DOHH2 (cell line): Measurements from ENCODE around the gene UVRAG.

Experiments
- H3F3A ChIP-seq: fragments of 200-600 bp; sonication (generic), shearing (Covaris generic); 2 replicates; pipeline ENCODE4 v1.6.0; 2016; ENCODE audit warnings: antibody characterized with exemption, mild to moderate bottlenecking; ENCODE audit not compliant: control insufficient read depth, insufficient read depth
- H3K27ac ChIP-seq: fragments of 200-600 bp; sonication (generic); 2 replicates; pipeline ENCODE4 v1.5.1; 2014; ENCODE audit warnings: low read depth, mild to moderate bottlenecking, low read length, moderate library complexity
- H3K27me3 ChIP-seq: fragments of 200-600 bp; sonication (generic); 2 replicates; pipeline ENCODE4 v1.6.1; 2014; ENCODE audit warnings: mild to moderate bottlenecking, low read length, mixed read lengths; ENCODE audit not compliant: control insufficient read depth
- H3K36me3 ChIP-seq: fragments of 200-600 bp; sonication (generic); 2 replicates; pipeline ENCODE4 v1.6.1; 2014; ENCODE audit warnings: mild to moderate bottlenecking, low read length, moderate library complexity, mixed read lengths; ENCODE audit not compliant: control insufficient read depth
- H3K4me1 ChIP-seq: fragments of 200-600 bp; sonication (generic); 2 replicates; pipeline ENCODE4 v1.6.1; 2014; ENCODE audit warnings: mild to moderate bottlenecking, low read length, mixed read lengths; ENCODE audit not compliant: control insufficient read depth
- H3K4me2 ChIP-seq: fragments of 200-600 bp; sonication (generic); 2 replicates; pipeline ENCODE4 v1.6.0; 2014; ENCODE audit warnings: mild to moderate bottlenecking, low read length, moderate library complexity
- H3K4me3 ChIP-seq: fragments of 200-600 bp; sonication (generic); 2 replicates; pipeline ENCODE4 v1.5.1; 2014; ENCODE audit warnings: mild to moderate bottlenecking, low read length, mixed read lengths
- H3K79me2 ChIP-seq: fragments of 200-600 bp; sonication (generic); 2 replicates; pipeline ENCODE4 v1.6.1; 2014; ENCODE audit warnings: mild to moderate bottlenecking, low read length, mixed read lengths; ENCODE audit not compliant: control insufficient read depth
- H3K9me2 ChIP-seq: fragments of 200-600 bp; sonication (generic); replicated peaks from 2 replicates; pipeline ENCODE4 v1.6.1; 2014; ENCODE audit warnings: mild to moderate bottlenecking, low read length, mixed read lengths; ENCODE audit not compliant: control insufficient read depth
- H3K9me3 ChIP-seq: fragments of 200-600 bp; sonication (generic); 2 replicates; pipeline ENCODE4 v1.6.1; 2014; ENCODE audit warnings: antibody characterized with exemption, low read length, mixed read lengths; ENCODE audit not compliant: control insufficient read depth, insufficient read depth
- H4K20me1 ChIP-seq: fragments of 200-600 bp; sonication (generic); 2 replicates; pipeline ENCODE4 v1.6.0; 2014; ENCODE audit warnings: low read depth, mild to moderate bottlenecking, antibody characterized with exemption, low read length, moderate library complexity; ENCODE audit not compliant: control insufficient read depth, insufficient read depth
- CTCF ChIP-seq: fragments of 200-600 bp; sonication (generic); IDR thresholded peaks from one replicate; pipeline ENCODE4 v1.5.1; 2014; ENCODE audit warnings: antibody characterized with exemption, mild to moderate bottlenecking, low read depth, low read length; ENCODE audit not compliant: poor library complexity, severe bottlenecking
- EZH2phosphoT487 ChIP-seq: fragments of 200-600 bp; sonication (generic); IDR thresholded peaks from 2 replicates; pipeline ENCODE4 v1.6.1; 2017; ENCODE audit warnings: borderline replicate concordance, mild to moderate bottlenecking, antibody characterized with exemption, low read length, moderate library complexity, mixed read lengths

Gene UVRAG

DNA sequence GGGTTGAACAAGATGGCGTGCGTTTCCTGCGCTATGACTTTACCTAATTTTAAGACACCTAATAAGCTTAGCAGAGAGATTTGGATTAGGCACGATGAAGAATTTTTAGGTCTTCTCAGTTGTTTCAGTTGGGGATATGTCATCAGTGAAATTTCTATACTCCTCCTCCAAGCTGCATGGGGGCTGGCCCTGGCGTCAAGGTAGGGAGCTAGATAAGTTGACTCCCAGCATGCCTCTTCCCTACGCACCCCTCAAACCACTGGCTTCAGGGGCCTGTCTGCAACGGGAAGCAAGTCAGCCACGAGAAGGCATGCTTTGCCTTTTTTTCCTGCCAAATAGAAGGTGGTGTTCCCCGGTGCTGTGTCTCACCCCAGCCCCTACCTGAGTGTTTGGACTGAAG lies 33.2 kb upstream of the UVRAG start:
- Histone ChIP-seq H4K20me1 (no peaks in the 10 kb centered on the region), H3K9me2 (no peaks in the 10 kb centered on the region), H3K9me3 (no peaks in the 10 kb centered on the region), H3F3A (no peaks in the 10 kb centered on the region), H3K4me1 (no peaks in the 10 kb centered on the region), H3K4me2 (no peak overlapping the region), H3K27me3 (no peaks in the 10 kb centered on the region), H3K4me3 (no peak overlapping the region), H3K79me2 (no peaks in the 10 kb centered on the region), H3K27ac (no peak overlapping the region), H3K36me3 (no peaks in the 10 kb centered on the region)
- no peak for TF ChIP-seq CTCF
- TF ChIP-seq EZH2phosphoT487 = no peak

GRCh38 chr11:75782540-75783263 lies 32.3 kb upstream of the UVRAG start:
- H3F3A ChIP-seq = no peaks in the 10 kb centered on the region
- TF ChIP-seq EZH2phosphoT487 = no peak
- no peak for TF ChIP-seq CTCF
- H3K36me3 ChIP-seq = no peaks in the 10 kb centered on the region
- H3K4me1 ChIP-seq = no peaks in the 10 kb centered on the region
- H3K27ac ChIP-seq = no peak overlapping the region
- H3K27me3 ChIP-seq = no peaks in the 10 kb centered on the region
- H3K79me2 ChIP-seq = no peaks in the 10 kb centered on the region
- H3K9me2 ChIP-seq = no peaks in the 10 kb centered on the region
- H3K9me3 ChIP-seq = no peaks in the 10 kb centered on the region
- H3K4me2 ChIP-seq = no peak overlapping the region
- H4K20me1 ChIP-seq = no peaks in the 10 kb centered on the region
- H3K4me3 ChIP-seq = no peak overlapping the region

DNA sequence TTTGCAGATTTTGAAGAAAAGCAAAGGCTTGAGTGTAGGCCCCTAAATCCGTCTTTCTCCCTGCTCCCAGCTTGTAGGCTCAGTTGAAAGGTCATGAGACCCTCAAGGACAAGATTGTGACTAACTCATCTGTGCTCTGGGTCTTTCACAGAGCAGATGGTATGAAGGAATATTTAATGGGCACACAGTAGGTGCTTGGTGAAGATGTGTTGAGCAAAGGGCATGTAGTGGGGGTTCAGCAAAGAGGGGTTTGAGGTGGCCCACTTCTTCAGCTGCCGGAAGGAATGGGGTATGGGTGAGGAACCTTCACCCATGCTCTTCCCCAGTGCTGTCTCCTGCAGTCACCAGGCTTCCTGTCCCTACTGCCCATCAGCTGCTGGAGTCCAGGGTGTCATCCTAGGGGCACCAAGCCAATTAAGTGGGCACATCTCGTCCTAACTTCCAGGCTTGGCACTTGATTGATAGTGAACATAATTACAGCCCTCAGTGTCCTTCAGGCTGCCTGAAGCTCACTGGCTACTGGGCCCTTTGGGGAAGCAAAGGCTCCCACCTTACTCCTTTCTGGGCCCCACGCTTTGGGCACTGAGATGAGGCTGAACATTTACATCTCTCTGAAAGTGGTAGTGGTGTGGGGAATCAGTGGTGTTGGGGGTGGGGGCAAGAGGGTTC lies 31.5 kb upstream of the UVRAG start:
- Histone ChIP-seq H3K27me3 (no peaks in the 10 kb centered on the region), H3K9me2 (no peaks in the 10 kb centered on the region), H3F3A (no peaks in the 10 kb centered on the region), H3K79me2 (no peaks in the 10 kb centered on the region), H4K20me1 (no peaks in the 10 kb centered on the region), H3K27ac (no peak overlapping the region), H3K9me3 (no peaks in the 10 kb centered on the region), H3K4me1 (no peaks in the 10 kb centered on the region), H3K4me2 (no peak overlapping the region), H3K4me3 (no peak overlapping the region), H3K36me3 (no peaks in the 10 kb centered on the region)
- no peak for TF ChIP-seq EZH2phosphoT487
- TF ChIP-seq CTCF = no peak
